ENCODE measurements around the gene VRK3.

DNA sequence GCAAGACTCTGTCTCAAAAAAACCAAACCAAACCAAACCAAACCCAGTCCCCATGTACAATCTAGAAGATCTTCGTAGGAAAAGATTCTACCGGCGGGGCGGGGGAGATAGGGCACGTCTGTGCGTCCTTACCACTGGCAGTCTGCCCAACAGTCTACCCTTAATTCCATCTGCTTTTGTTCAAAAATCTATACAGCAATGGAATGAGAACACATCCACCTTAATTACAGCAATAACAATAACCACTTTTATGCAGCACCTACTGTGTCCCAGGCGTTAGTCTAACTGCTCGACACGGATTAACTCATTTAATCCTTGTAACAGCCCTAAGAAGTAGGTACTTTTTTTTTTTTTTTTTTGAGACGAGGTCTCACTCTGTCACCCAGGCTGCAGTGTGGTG is 98.7 kb downstream of the VRK3 start:
- TF ChIP-seq, protein P1, sequence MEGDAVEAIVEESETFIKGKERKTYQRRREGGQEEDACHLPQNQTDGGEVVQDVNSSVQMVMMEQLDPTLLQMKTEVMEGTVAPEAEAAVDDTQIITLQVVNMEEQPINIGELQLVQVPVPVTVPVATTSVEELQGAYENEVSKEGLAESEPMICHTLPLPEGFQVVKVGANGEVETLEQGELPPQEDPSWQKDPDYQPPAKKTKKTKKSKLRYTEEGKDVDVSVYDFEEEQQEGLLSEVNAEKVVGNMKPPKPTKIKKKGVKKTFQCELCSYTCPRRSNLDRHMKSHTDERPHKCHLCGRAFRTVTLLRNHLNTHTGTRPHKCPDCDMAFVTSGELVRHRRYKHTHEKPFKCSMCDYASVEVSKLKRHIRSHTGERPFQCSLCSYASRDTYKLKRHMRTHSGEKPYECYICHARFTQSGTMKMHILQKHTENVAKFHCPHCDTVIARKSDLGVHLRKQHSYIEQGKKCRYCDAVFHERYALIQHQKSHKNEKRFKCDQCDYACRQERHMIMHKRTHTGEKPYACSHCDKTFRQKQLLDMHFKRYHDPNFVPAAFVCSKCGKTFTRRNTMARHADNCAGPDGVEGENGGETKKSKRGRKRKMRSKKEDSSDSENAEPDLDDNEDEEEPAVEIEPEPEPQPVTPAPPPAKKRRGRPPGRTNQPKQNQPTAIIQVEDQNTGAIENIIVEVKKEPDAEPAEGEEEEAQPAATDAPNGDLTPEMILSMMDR (IDR thresholded peaks at IDR 0.05), result no peak
- TF ChIP-seq POLR2A (IDR thresholded peaks at IDR 0.05) (no peak), EP300 (IDR thresholded peaks at IDR 0.05) (no peak)

All from ovary (tissue), 3 donors.